Caco-2 (cell line): Measurements from ENCODE around the gene SPATC1L. TPM values are rescaled to one million over a fixed set of nuclear protein-coding genes. Genes with fewer than 3 reads are reported as not detected.

ENCODE experiments used
- BruUV-seq: library from RNA; stranded (reverse); fragments of 400-500 nt; replicated peaks from 2 replicates; lab custom pipeline; 2021; lab: Mats Ljungman, UMichigan
- CTCF ChIA-PET: fragments of 300-600 bp; sonication (Branson Sonifier 250); formaldehyde crosslinking; loops from one replicate; lab custom pipeline; 2022; ENCODE audit warnings: antibody characterized with exemption; lab: Charles Lee
- POLR2A ChIA-PET: fragments of 300-600 bp; sonication (Branson Sonifier 250); formaldehyde crosslinking; loops from one replicate; lab custom pipeline; 2022; ENCODE audit warnings: antibody characterized with exemption; lab: Charles Lee
- DNase-seq, 2 experiments: peaks; one replicate each; pipeline versions ENCODE4 v3.0.0 to v3.0.0-alpha.2; 2020 to 2022
- H3K27me3 ChIP-seq: replicated peaks from 2 replicates; pipeline ENCODE4 v1.6.0; 2011; ENCODE audit warnings: low read length; ENCODE audit not compliant: control insufficient read depth, insufficient read depth
- H3K36me3 ChIP-seq: 2 replicates; pipeline ENCODE4 v1.5.1; 2011; ENCODE audit warnings: low read length; ENCODE audit not compliant: control insufficient read depth, insufficient read depth
- H3K4me1 ChIP-seq: fragments of 250-450 bp; sonication (Bioruptor Pico); 2 replicates; pipeline ENCODE4 v1.5.1; 2020; ENCODE audit warnings: mild to moderate bottlenecking
- H3K4me3 ChIP-seq: 2 replicates; pipeline ENCODE4 v1.5.1; 2011; ENCODE audit warnings: low read depth, mild to moderate bottlenecking, control low read depth, low read length
- H3K9me3 ChIP-seq: fragments of 250-450 bp; sonication (Bioruptor Pico); 2 replicates; pipeline ENCODE4 v1.5.1; 2020; ENCODE audit warnings: mild to moderate bottlenecking, moderate library complexity
- H3K27ac Mint-ChIP-seq: one replicate; pipeline ENCODE4 v1.8.0; 2022; ENCODE audit warnings: mixed read lengths; ENCODE audit not compliant: unreplicated experiment
- H3K27me3 Mint-ChIP-seq: one replicate; pipeline ENCODE4 v1.8.0; 2022; ENCODE audit warnings: mixed read lengths; ENCODE audit not compliant: insufficient read depth, unreplicated experiment
- H3K36me3 Mint-ChIP-seq: one replicate; pipeline ENCODE4 v1.8.0; 2022; ENCODE audit warnings: mild to moderate bottlenecking, mixed read lengths; ENCODE audit not compliant: insufficient read depth, unreplicated experiment
- H3K4me1 Mint-ChIP-seq: one replicate; pipeline ENCODE4 v1.8.0; 2022; ENCODE audit warnings: low read depth, mixed read lengths; ENCODE audit not compliant: unreplicated experiment
- H3K4me3 Mint-ChIP-seq: one replicate; pipeline ENCODE4 v1.8.0; 2022; ENCODE audit warnings: mild to moderate bottlenecking, moderate library complexity, mixed read lengths; ENCODE audit not compliant: unreplicated experiment
- H3K9me3 Mint-ChIP-seq: one replicate; pipeline ENCODE4 v1.8.0; 2022; ENCODE audit warnings: mixed read lengths; ENCODE audit not compliant: unreplicated experiment
- CTCF ChIP-seq, 2 experiments: fragments of 200-600 bp in 1 of 2; IDR thresholded peaks; 1 replicate in 1 of 2; 2 replicates in 1 of 2; pipeline versions ENCODE4 v1.5.1 to v1.8.0; 2011 to 2022; ENCODE audit warnings: antibody characterized with exemption in 1 of 2, control low read depth in 1 of 2, inconsistent platforms in 1 of 2, low read depth in 1 of 2, low read length in 1 of 2, mild to moderate bottlenecking in 1 of 2, moderate library complexity in 1 of 2; ENCODE audit not compliant: insufficient read depth in 1 of 2, severe bottlenecking in 1 of 2, unreplicated experiment in 1 of 2
- intact Hi-C: fragments of 100-400 bp; cut with micrococcal nuclease; formaldehyde crosslinking; loops from one replicate; pipeline ENCODE4 v1.10.0; 2022; ENCODE audit not compliant: unreplicated experiment
- total RNA-seq: library from RNA; stranded (reverse); gene quantifications from 2 replicates; pipeline ENCODE4 v1.2.3, GENCODE V29; 2022

The SPATC1L gene
- total RNA-seq, 1 experiment from 2014 or later, result 3.1 TPM

DNA sequence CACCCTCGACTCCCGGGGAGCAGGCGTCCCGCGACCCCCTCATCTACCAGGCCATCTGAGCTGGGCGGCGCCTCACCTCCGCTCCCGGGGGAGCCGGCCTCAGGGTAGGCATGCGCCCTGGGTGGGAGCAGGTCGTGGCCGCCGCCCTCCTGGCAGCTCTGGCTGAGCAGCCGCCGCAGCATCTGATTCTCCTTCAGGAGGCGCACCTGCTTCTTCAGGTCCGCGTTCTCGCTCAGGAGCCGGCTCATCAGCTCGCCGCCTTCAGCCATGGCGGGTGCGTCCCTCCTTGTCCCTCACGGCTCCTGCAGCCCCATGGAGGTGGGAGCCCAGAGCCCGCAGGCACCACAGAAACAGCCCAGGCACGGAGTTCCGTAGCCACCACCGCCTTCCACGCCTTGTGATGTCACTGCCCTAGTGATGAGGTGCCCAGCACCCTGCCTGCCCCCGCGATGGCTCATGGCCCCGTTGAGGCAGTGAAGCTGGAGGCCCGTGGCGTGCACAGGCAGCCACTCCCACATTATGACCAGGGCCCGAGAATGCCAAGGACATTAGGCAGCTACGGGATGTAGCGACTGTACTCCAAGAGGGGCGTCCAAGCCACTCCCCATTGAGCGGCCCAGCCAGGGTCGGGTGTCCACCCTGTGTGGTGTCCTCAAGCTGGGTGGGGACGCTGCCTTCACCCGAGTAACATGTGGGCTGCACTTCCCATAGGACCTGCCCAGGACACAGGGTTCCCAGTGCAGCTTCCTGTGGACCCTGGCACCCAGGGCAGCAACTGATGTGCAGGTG, 1.5 kb downstream of the SPATC1L start:
- intact Hi-C loops, result no loop called here
- no peaks in the 10 kb centered on the region for H3K27me3 ChIP-seq
- TF ChIP-seq CTCF (IDR thresholded peaks at IDR 0.05; ENCODE audit: insufficient read depth in 1 of 2, low read depth in 1 of 2, low read length in 1 of 2, severe bottlenecking in 1 of 2, unreplicated experiment in 1 of 2), result no peak
- ChIA-PET CTCF (interaction anchor here (0.7 kb wide), 1 partner anchor 216 kb away, joined by 5 read pairs; no protein-coding TSS in a partner anchor), POLR2A (no interaction called here)
- no TSS peak for BruUV-seq
- Mint-ChIP-seq H3K4me1 (peaks cover 5% of the 10 kb centered on the region), H3K9me3 (peaks cover 2% of the 10 kb centered on the region), H3K36me3 (peaks cover 7% of the 10 kb centered on the region), H3K27me3 (no peaks in the 10 kb centered on the region), H3K27ac (no peak overlapping the region), H3K4me3 (no peak overlapping the region)
- no peak overlapping the region for H3K4me3 ChIP-seq
- 0 out of 2 replicates have a peak, but pooled peaks cover under 1% of the 10 kb centered on the region for H3K36me3 ChIP-seq
- H3K4me1 ChIP-seq, result no peaks in the 10 kb centered on the region
- no peak for DNase-seq
- H3K9me3 ChIP-seq, result no peaks in the 10 kb centered on the region

- H3K27me3 Mint-ChIP-seq, result no peaks in the 10 kb centered on the region
- no TSS peak for BruUV-seq
- no peak overlapping the region for H3K4me3 ChIP-seq
- intact Hi-C loops, result no loop called here
- H3K36me3 ChIP-seq, result no peaks in the 10 kb centered on the region
- peaks cover 9% of the 10 kb centered on the region for H3K9me3 Mint-ChIP-seq
- ChIA-PET POLR2A (no interaction called here), CTCF (no interaction called here)
- no peak for TF ChIP-seq CTCF (IDR thresholded peaks at IDR 0.05; ENCODE audit: insufficient read depth in 1 of 2, low read depth in 1 of 2, low read length in 1 of 2, severe bottlenecking in 1 of 2, unreplicated experiment in 1 of 2)
- no peak for DNase-seq
- peaks cover 5% of the 10 kb centered on the region for H3K4me1 Mint-ChIP-seq
- H3K27me3 ChIP-seq, result no peaks in the 10 kb centered on the region
- peaks cover 5% of the 10 kb centered on the region for H3K36me3 Mint-ChIP-seq
- no peak overlapping the region for H3K27ac Mint-ChIP-seq
- H3K4me3 Mint-ChIP-seq, result no peak overlapping the region
- H3K4me1 ChIP-seq, result no peaks in the 10 kb centered on the region
- H3K9me3 ChIP-seq, result no peaks in the 10 kb centered on the region
These were observed 2.2 kb downstream of the SPATC1L start for GRCh38 chr21:46181953-46182547.

- CTCF ChIA-PET, result no interaction called here
- H3K9me3 Mint-ChIP-seq, result peaks cover 15% of the 10 kb centered on the region
- TF ChIP-seq CTCF (IDR thresholded peaks at IDR 0.05; ENCODE audit: insufficient read depth in 1 of 2, low read depth in 1 of 2, low read length in 1 of 2, severe bottlenecking in 1 of 2, unreplicated experiment in 1 of 2), result no peak
- H3K27ac Mint-ChIP-seq, result no peak overlapping the region
- Histone ChIP-seq H3K4me1 (no peaks in the 10 kb centered on the region), H3K36me3 (no peaks in the 10 kb centered on the region), H3K4me3 (no peak overlapping the region), H3K9me3 (peaks cover 1% of the 10 kb centered on the region; the same call in 1 of the 2 replicates), H3K27me3 (no peaks in the 10 kb centered on the region)
- no TSS peak for BruUV-seq
- no peaks in the 10 kb centered on the region for H3K27me3 Mint-ChIP-seq
- H3K4me1 Mint-ChIP-seq, result peaks cover 5% of the 10 kb centered on the region
- DNase-seq, result no peak
- intact Hi-C loops, result no loop called here
- POLR2A ChIA-PET, result no interaction called here
- peaks cover 3% of the 10 kb centered on the region for H3K36me3 Mint-ChIP-seq
- no peak overlapping the region for H3K4me3 Mint-ChIP-seq
These were observed 2.8 kb downstream of the SPATC1L start for GRCh38 chr21:46181436-46181835.
